AG04449 (cell line): Measurements from ENCODE around the gene EXOC4.

Source experiments
- CTCF ChIA-PET: fragments of 350-600 bp; formaldehyde crosslinking; extraction: SDS; loops from one replicate; lab custom pipeline; 2021; ENCODE audit warnings: antibody characterized with exemption; lab: Yijun Ruan, JAX
- POLR2A ChIA-PET: fragments of 400-600, 350-600 bp; formaldehyde crosslinking; extraction: SDS; loops from one replicate; lab custom pipeline; 2020; ENCODE audit warnings: antibody characterized with exemption, inconsistent platforms; lab: Yijun Ruan, JAX
- DNase-seq: peaks from one replicate; pipeline ENCODE4 v3.0.0-alpha.2; 2010; ENCODE audit warnings: low read depth, low spot score
- H3K4me3 ChIP-seq: 2 replicates; pipeline ENCODE4 v1.5.1; 2011; ENCODE audit warnings: low read depth, mild to moderate bottlenecking, control low read depth, low read length
- CTCF ChIP-seq: IDR thresholded peaks from one replicate; pipeline ENCODE4 v1.5.1; 2011; ENCODE audit warnings: mild to moderate bottlenecking, moderate library complexity, low read length, control low read depth, inconsistent platforms; ENCODE audit not compliant: insufficient read depth; ENCODE audit errors: missing control alignments

EXOC4 gene

DNA sequence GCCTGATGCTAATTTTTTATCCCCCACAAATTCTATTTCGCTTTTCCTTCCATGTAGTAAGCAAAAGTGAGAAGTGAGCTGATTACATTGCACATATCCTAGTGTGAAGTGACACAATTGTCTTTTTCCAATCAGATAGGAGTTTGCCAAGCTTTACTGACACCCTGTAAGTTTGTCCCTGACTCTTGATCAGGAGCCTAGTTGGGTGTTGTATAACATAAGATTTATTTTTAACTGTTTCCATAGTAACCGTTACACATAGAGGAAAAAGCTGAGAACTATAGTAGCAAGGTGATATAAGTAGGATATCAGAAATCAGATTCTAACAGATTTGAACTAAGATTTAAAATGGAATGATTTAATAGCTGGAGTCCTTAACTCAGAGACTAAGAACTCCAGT is 31.2 kb downstream of the EXOC4 start:
- TF ChIP-seq CTCF: no peak
- DNase-seq: no peak
- no peak overlapping the region for H3K4me3 ChIP-seq
- ChIA-PET POLR2A (no interaction called here), CTCF (interaction anchor here (1.2 kb wide), 2 partner anchors 9 to 60 kb away, joined by 3 to 5 read pairs; no protein-coding TSS in a partner anchor)

DNA sequence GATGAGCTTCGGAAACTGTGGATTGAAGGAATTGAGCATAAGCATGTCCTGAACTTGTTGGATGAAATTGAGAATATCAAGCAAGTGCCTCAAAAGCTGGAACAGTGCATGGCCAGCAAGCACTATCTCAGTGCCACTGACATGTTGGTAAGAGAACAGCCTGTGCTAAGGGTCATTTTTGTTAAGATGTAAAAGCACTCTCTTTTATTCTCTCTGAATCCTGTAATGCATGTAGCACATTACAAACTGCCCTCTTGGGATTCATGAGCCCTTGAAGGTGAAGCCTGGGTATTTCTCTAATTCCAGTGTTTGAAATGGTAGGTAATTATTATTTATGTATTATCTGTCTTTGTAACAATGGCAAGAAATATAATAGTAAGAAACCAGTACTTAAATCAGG is 36.1 kb downstream of the EXOC4 start:
- ChIA-PET CTCF (no interaction called here), POLR2A (no interaction called here)
- DNase-seq: no peak
- no peak overlapping the region for H3K4me3 ChIP-seq
- no peak for TF ChIP-seq CTCF

DNA sequence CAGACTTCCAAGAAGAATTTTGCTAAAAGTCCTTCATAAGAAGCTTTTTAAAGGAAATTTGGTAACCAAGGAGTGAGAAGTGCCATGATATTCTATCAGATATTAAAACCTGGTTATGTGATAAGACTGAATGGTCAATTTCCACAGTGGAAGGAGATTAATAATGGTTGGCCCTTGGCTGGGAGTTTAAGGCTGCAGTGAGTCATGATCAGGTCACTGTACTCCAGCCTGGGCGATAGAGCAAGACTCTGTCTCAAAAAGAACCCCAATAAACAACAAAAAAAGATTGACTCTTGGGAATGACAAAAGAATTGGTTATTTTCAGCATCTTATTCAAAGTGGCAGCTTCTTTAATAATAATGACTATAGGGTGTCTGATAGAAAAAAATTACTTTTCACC is 37.2 kb downstream of the EXOC4 start:
- CTCF ChIA-PET: no interaction called here

GRCh38 chr7:133290676-133291333 is 37.9 kb downstream of the EXOC4 start:
- POLR2A ChIA-PET: no interaction called here
- DNase-seq: no peak
- TF ChIP-seq CTCF: no peak
- H3K4me3 ChIP-seq: no peak overlapping the region
- CTCF ChIA-PET: interaction anchor here (1.3 kb wide), 1 partner anchor 53 kb away, joined by 3 read pairs; no protein-coding TSS in a partner anchor

More for the DNA sequence above, 37.2 kb downstream of the EXOC4 start:
- TF ChIP-seq CTCF: no peak
- POLR2A ChIA-PET: no interaction called here
- DNase-seq: no peak
- no peak overlapping the region for H3K4me3 ChIP-seq

DNA sequence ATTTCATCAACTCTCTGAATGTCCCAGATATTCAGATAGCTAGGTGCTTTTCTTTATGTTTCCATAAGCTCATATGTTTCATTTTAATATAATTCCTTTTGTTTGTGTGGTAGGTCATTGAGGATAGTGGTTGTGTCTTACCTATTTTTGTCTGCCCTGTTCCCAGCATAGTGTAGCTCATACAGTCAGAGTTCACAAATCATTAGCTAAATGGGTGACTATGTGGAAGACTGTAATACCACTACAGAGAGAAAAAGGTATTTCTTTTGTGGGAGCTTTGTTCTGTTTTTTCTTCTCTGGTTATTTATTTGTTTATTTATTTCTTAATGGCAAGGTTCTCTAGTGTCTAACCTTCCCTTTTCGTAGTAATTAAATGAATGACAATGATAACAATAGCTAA is 39.8 kb downstream of the EXOC4 start:
- TF ChIP-seq CTCF: no peak
- no peak for DNase-seq
- ChIA-PET POLR2A (no interaction called here), CTCF (no interaction called here)
- no peak overlapping the region for H3K4me3 ChIP-seq

- no peak for TF ChIP-seq CTCF
- CTCF ChIA-PET: interaction anchor here (1.1 kb wide), 1 partner anchor 10 kb away, joined by 3 read pairs; no protein-coding TSS in a partner anchor
- no peak overlapping the region for H3K4me3 ChIP-seq
- DNase-seq: no peak
- POLR2A ChIA-PET: no interaction called here
These were observed 40.7 kb downstream of the EXOC4 start for GRCh38 chr7:133293384-133294160.
